IPS DF 6.9 (cell line): ENCODE results near the gene GNG12.

Experiments
- DNase-seq: peaks from one replicate; pipeline ENCODE4 v3.0.0-alpha.2; 2013; ENCODE audit warnings: low read depth, low spot score
- H3K27ac ChIP-seq: one replicate; pipeline ENCODE4 v1.5.1; 2013; ENCODE audit warnings: low read length, control low read depth
- H3K27me3 ChIP-seq: 2 replicates; pipeline ENCODE4 v1.6.1; 2013; ENCODE audit warnings: mild to moderate bottlenecking, low read length; ENCODE audit not compliant: control insufficient read depth, insufficient read depth
- H3K36me3 ChIP-seq: 2 replicates; pipeline ENCODE4 v1.6.1; 2013; ENCODE audit warnings: low read length; ENCODE audit not compliant: control insufficient read depth, insufficient read depth
- H3K4me1 ChIP-seq: 2 replicates; pipeline ENCODE4 v1.6.1; 2013; ENCODE audit warnings: low read length; ENCODE audit not compliant: control insufficient read depth, insufficient read depth
- H3K4me3 ChIP-seq: 2 replicates; pipeline ENCODE4 v1.5.1; 2013; ENCODE audit warnings: mild to moderate bottlenecking, low read length
- H3K9me3 ChIP-seq: 2 replicates; pipeline ENCODE4 v1.6.1; 2013; ENCODE audit warnings: low read length, inconsistent platforms; ENCODE audit not compliant: control insufficient read depth, insufficient read depth
- WGBS: extraction: QIAGEN DNeasy Blood & Tissue Kit; methylation state at CpG from one replicate; pipeline ENCODE4 v1.1.7; 2013; ENCODE audit warnings: mixed read lengths, missing lambda C conversion rate; ENCODE audit not compliant: insufficient read length, insufficient coverage; 5-methylcytosine and 5-hydroxymethylcytosine counted together

The GNG12 gene

DNA sequence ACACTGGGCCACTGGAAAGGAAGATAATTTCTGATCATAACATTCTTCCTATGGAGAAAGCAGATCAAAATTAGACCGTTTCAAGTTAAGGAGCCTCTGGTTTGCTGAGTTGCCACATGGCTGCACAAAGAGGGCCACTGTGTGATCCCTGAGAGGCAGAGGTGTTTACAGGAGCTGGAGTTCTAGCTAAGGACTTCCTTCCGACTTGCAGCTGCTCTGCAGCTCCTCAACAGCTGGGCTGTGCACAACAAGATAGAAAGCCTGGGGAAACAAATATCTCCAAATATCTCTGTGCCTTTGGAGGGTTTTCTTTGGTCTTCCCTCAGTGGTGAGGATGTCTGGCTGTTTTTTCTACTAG lies 121.4 kb downstream of the GNG12 start:
- Histone ChIP-seq H3K9me3 (no peaks in the 10 kb centered on the region), H3K27me3 (no peaks in the 10 kb centered on the region), H3K36me3 (no peaks in the 10 kb centered on the region), H3K4me3 (no peak overlapping the region), H3K27ac (no peak overlapping the region), H3K4me1 (no peaks in the 10 kb centered on the region)
- no CpG with 5 or more reads among the region's 2 CpGs for WGBS
- DNase-seq, result no peak

DNA sequence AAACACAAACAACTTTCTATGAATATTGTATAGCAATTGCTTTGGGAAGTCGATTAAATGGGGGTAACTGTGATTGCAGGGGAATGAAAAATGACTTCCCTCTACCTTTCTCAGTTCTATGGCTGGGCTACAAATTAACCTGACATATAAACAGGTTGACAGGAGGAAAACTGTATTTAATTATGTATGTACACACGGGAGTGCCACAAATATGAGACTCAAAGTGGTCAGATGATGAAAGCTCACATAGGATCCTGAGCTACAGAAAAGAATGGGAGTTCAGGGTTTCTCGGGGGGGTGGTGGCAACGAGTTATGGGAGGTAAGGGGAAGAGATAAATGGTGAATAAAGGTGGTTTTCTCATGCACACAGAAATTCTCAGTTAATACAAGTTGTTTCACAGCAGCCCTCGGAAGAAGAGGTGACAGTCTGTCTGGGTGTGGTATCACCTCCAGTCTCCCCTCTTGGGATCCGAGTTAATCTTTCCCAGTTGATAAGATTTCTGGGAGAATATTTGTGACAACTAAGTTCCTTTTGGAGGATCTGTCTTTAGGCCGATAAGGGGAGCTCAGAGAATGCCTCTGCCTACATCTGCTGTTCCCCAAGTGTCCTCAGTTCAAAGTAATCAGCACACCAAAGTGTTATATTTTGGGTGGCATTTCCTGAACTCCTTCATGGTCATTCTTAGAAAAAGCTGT lies 122.0 kb downstream of the GNG12 start:
- H3K4me1 ChIP-seq, result no peaks in the 10 kb centered on the region
- no peak overlapping the region for H3K4me3 ChIP-seq
- no CpG with 5 or more reads among the region's 7 CpGs for WGBS

DNA sequence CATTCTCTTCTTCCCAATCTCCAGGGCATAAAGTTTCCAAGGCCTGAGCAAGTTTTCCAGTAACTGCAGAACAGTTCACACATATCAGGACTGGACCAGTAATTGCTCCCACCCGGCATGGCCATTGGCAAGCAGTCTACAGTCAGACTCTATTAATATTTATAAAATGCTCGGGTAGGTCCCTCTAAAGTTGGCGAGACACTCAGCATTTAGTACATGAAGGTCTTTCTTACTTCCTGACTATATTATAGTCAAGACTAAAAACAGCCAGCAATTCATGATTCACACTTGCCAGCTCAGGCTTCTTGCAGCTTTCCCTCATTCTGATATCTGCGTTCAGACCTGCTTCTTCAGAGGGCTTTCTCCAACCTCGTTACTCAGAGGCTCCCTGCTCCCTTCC lies 122.8 kb downstream of the GNG12 start:
- H3K36me3 ChIP-seq, result no peaks in the 10 kb centered on the region
- no peaks in the 10 kb centered on the region for H3K9me3 ChIP-seq
- H3K27me3 ChIP-seq, result no peaks in the 10 kb centered on the region
- H3K4me1 ChIP-seq, result no peaks in the 10 kb centered on the region
- no peak overlapping the region for H3K4me3 ChIP-seq
- WGBS, result no CpG with 5 or more reads among the region's 5 CpGs
- no peak overlapping the region for H3K27ac ChIP-seq
- no peak for DNase-seq

More for the DNA sequence above, 122.0 kb downstream of the GNG12 start:
- no peak for DNase-seq
- H3K36me3 ChIP-seq, result no peaks in the 10 kb centered on the region
- no peaks in the 10 kb centered on the region for H3K27me3 ChIP-seq
- H3K9me3 ChIP-seq, result no peaks in the 10 kb centered on the region
- H3K27ac ChIP-seq, result no peak overlapping the region

DNA sequence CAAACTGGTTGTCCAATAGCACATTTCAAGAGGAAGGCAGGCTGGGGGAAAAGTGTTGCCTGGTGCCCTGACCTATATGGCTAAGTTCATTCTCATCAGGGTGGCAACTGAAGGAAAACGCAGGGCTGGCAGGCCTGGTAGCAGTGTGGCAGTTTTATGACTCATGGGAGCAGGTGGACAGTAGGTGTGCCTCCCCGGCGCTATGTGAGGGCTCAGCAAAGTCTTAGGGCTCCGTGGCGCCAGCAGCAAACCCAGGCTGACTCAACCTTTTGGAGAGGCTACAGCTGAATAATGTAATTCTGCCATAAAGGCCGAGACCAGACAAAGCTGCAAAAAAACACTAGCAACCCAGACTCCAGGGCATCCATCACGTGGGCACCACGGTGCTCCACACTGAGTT lies 124.7 kb downstream of the GNG12 start:
- no peak for DNase-seq
- Histone ChIP-seq H3K4me3 (no peak overlapping the region), H3K27me3 (no peaks in the 10 kb centered on the region), H3K27ac (no peak overlapping the region), H3K4me1 (no peaks in the 10 kb centered on the region), H3K9me3 (no peaks in the 10 kb centered on the region), H3K36me3 (no peaks in the 10 kb centered on the region)
- WGBS, result no CpG with 5 or more reads among the region's 8 CpGs

- Histone ChIP-seq H3K36me3 (no peaks in the 10 kb centered on the region), H3K4me3 (no peak overlapping the region), H3K27ac (no peak overlapping the region), H3K4me1 (no peaks in the 10 kb centered on the region), H3K9me3 (no peaks in the 10 kb centered on the region), H3K27me3 (no peaks in the 10 kb centered on the region)
- no CpG with 5 or more reads among the region's 10 CpGs for WGBS
- no peak for DNase-seq
Measured at GRCh38 chr1:67705735-67706453, 127.4 kb downstream of the GNG12 start.

- H3K4me3 ChIP-seq, result no peak overlapping the region
- H3K36me3 ChIP-seq, result no peaks in the 10 kb centered on the region
- no peak overlapping the region for H3K27ac ChIP-seq
- no peaks in the 10 kb centered on the region for H3K9me3 ChIP-seq
- no peaks in the 10 kb centered on the region for H3K4me1 ChIP-seq
- no CpG with 5 or more reads among the region's 3 CpGs for WGBS
- no peak for DNase-seq
- H3K27me3 ChIP-seq, result no peaks in the 10 kb centered on the region
Measured at GRCh38 chr1:67704351-67704750, 128.9 kb downstream of the GNG12 start.

GRCh38 chr1:67701876-67702275 lies 131.4 kb downstream of the GNG12 start:
- WGBS, result no CpG with 5 or more reads among the region's 2 CpGs
- Histone ChIP-seq H3K4me3 (no peak overlapping the region), H3K27me3 (no peaks in the 10 kb centered on the region), H3K27ac (no peak overlapping the region), H3K36me3 (no peaks in the 10 kb centered on the region), H3K9me3 (no peaks in the 10 kb centered on the region), H3K4me1 (no peaks in the 10 kb centered on the region)
- DNase-seq, result no peak

- Histone ChIP-seq H3K27me3 (no peaks in the 10 kb centered on the region), H3K36me3 (no peaks in the 10 kb centered on the region), H3K27ac (no peak overlapping the region), H3K4me3 (no peak overlapping the region), H3K9me3 (no peaks in the 10 kb centered on the region), H3K4me1 (no peaks in the 10 kb centered on the region)
- peak; percentile 25 for DNase-seq
- WGBS, result no CpG with 5 or more reads among the region's 8 CpGs
Measured at GRCh38 chr1:67700692-67701410, 132.4 kb downstream of the GNG12 start.

DNA sequence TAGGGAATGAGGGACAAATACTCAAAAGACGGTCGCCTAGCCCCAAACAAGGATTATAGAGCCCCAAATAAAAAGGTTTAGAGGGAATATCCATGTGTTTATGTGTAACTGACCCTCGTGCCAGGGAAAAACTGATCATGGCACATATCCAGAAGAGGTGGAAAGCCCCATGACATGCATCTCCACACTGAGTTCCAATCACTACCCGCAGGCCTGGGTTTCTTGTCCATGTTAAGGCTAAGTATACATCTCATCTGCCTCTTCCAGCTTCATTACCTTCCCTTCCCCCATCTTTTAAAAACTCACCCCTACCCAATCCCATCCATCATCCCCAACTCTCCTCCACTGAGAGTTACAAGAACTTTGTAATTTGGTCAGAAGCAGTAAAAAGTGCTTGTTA lies 133.0 kb downstream of the GNG12 start:
- no peaks in the 10 kb centered on the region for H3K9me3 ChIP-seq
- no peak overlapping the region for H3K27ac ChIP-seq
- no peak for DNase-seq
- no peak overlapping the region for H3K4me3 ChIP-seq
- no peaks in the 10 kb centered on the region for H3K27me3 ChIP-seq
- H3K36me3 ChIP-seq, result no peaks in the 10 kb centered on the region
- H3K4me1 ChIP-seq, result no peaks in the 10 kb centered on the region
- WGBS, result no CpG with 5 or more reads among the region's 4 CpGs

DNA sequence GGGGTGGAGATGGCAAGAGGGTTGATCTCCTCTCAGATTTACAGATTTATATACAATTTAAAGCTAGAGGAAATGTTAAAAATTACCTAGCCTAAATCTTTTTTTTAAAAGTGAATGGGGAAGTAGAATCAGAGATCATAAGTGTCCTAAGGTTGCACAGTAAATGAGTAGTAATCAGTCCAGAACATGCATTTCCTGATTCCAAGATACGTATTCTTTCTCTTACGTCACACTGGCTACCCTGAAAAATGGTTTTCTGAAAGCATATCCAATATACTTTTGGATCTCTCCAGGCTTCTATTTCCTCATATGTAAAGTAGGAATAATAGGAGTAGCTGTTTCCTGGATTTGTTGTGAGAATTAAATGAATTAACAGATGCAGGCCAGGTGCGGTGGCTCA lies 136.6 kb downstream of the GNG12 start:
- DNase-seq, result no peak
- Histone ChIP-seq H3K27me3 (no peaks in the 10 kb centered on the region), H3K4me3 (no peak overlapping the region), H3K27ac (no peak overlapping the region), H3K4me1 (no peaks in the 10 kb centered on the region), H3K9me3 (no peaks in the 10 kb centered on the region), H3K36me3 (no peaks in the 10 kb centered on the region)
- no CpG with 5 or more reads among the region's 3 CpGs for WGBS
